Stimulated activated CD8-positive, alpha-beta memory T cell treated with anti-CD3 and anti-CD28 coated beads, Interleukin-4, amount 100 ng/mL, for 1 hour (primary cell): ENCODE measurements around the gene VPS54.
"Not testable (repeated sequence)": the region's sequence is repeated elsewhere in the genome, so short reads cannot be mapped to it uniquely, and the experiment has no call there.

Experiments used
- DNase-seq, 2 donors: peaks; one replicate each; pipeline ENCODE4 v3.0.0-alpha.2; 2020; ENCODE audit warnings: low read depth in 2 of 2, low spot score in 1 of 2

Gene VPS54

GRCh38 chr2:63872571-63873328, 146.5 kb downstream of the VPS54 start:
- DNase-seq = no peak

GRCh38 chr2:63871864-63872263, 147.4 kb downstream of the VPS54 start:
- DNase-seq = no peak

- no peak for DNase-seq
Observed at GRCh38 chr2:63870679-63871078, 148.5 kb downstream of the VPS54 start.

GRCh38 chr2:63866009-63866709, 153.1 kb downstream of the VPS54 start:
- no peak for DNase-seq

GRCh38 chr2:63865159-63865799, 153.9 kb downstream of the VPS54 start:
- DNase-seq = no peak

- no peak for DNase-seq
Observed at GRCh38 chr2:63863707-63864106, 155.5 kb downstream of the VPS54 start.

- no peak for DNase-seq
Observed at GRCh38 chr2:63862806-63863205, 156.4 kb downstream of the VPS54 start.

GRCh38 chr2:63861220-63861822, 157.9 kb downstream of the VPS54 start:
- peak in 1 of 2 donors; percentile 25 for DNase-seq

- DNase-seq = no peak
Observed at GRCh38 chr2:63858291-63858690, 160.9 kb downstream of the VPS54 start.

- no peak for DNase-seq
Observed at GRCh38 chr2:63856303-63856603, 163.0 kb downstream of the VPS54 start.

GRCh38 chr2:63855418-63856302, 163.6 kb downstream of the VPS54 start:
- no peak for DNase-seq

- DNase-seq = no peak
Observed at GRCh38 chr2:63853527-63854310, 165.5 kb downstream of the VPS54 start.

- no peak for DNase-seq
Observed at GRCh38 chr2:63851691-63852311, 167.4 kb downstream of the VPS54 start.

GRCh38 chr2:63850649-63851048, 168.6 kb downstream of the VPS54 start:
- no peak for DNase-seq

GRCh38 chr2:63850204-63850571, 169.0 kb downstream of the VPS54 start:
- no peak for DNase-seq

- no peak for DNase-seq
Observed at GRCh38 chr2:63849381-63850203, 169.6 kb downstream of the VPS54 start.

GRCh38 chr2:63847571-63847970, 171.7 kb downstream of the VPS54 start:
- not testable (repeated sequence) for DNase-seq

GRCh38 chr2:63846487-63846886, 172.7 kb downstream of the VPS54 start:
- no peak for DNase-seq

GRCh38 chr2:63845866-63846265, 173.4 kb downstream of the VPS54 start:
- no peak for DNase-seq
